Endothelial cell of umbilical vein (primary cell): ENCODE data around the gene HSPA14.
"Not testable (repeated sequence)": the region's sequence is repeated elsewhere in the genome, so short reads cannot be mapped to it uniquely, and the experiment has no call there.

Experiments
- CTCF ChIP-seq, 2 donors: IDR thresholded peaks; 1 replicate in 1 of 2; 2 replicates in 1 of 2; pipeline ENCODE4 v1.5.1; 2011; ENCODE audit warnings: low read length in 2 of 2, mild to moderate bottlenecking in 2 of 2, moderate library complexity in 2 of 2, control low read depth in 1 of 2, inconsistent platforms in 1 of 2, low read depth in 1 of 2; ENCODE audit not compliant: insufficient read depth in 1 of 2; ENCODE audit errors: extremely low read depth in 1 of 2
- EZH2 ChIP-seq: IDR thresholded peaks from 2 replicates; pipeline ENCODE4 v1.6.1; 2012; ENCODE audit warnings: borderline replicate concordance, low read depth, mild to moderate bottlenecking, moderate library complexity, low read length, inconsistent platforms; ENCODE audit not compliant: severe bottlenecking
- FOS ChIP-seq: IDR thresholded peaks from 2 replicates; pipeline ENCODE4 v1.6.1; 2011; ENCODE audit warnings: mild to moderate bottlenecking, low read length, moderate library complexity, borderline replicate concordance; ENCODE audit not compliant: insufficient read depth
- GATA2 ChIP-seq: IDR thresholded peaks from 2 replicates; pipeline ENCODE4 v1.7.0; 2011; ENCODE audit warnings: low read depth, mild to moderate bottlenecking, moderate library complexity, mixed read lengths, low read length; ENCODE audit not compliant: insufficient read length, insufficient read depth
- MAX ChIP-seq: IDR thresholded peaks from 2 replicates; pipeline ENCODE4 v1.6.1; 2011; ENCODE audit not compliant: insufficient read depth, insufficient read length
- MYC ChIP-seq: IDR thresholded peaks from one replicate; pipeline ENCODE4 v1.6.1; 2011; ENCODE audit warnings: mild to moderate bottlenecking, low read depth, low read length
- POLR2A ChIP-seq: IDR thresholded peaks from 2 replicates; pipeline ENCODE4 v1.6.1; 2012; ENCODE audit warnings: low read depth, mild to moderate bottlenecking, control low read depth, low read length
- POLR2AphosphoS5 ChIP-seq: IDR thresholded peaks from 2 replicates; pipeline ENCODE4 v1.6.1; 2012; ENCODE audit warnings: low read depth, mild to moderate bottlenecking, control low read depth, low read length, moderate library complexity; ENCODE audit not compliant: insufficient read depth

GRCh38 chr10:14907591-14907990 is 69.5 kb downstream of the HSPA14 start:
- TF ChIP-seq CTCF (IDR thresholded peaks at IDR 0.05; ENCODE audit: extremely low read depth in 1 of 2, insufficient read depth in 1 of 2, low read depth in 1 of 2, low read length in 2 of 2); POLR2A; POLR2AphosphoS5; EZH2; MAX; FOS; MYC; GATA2: not testable (repeated sequence)
